Measurements from ENCODE around the gene MYOZ2. TPM values are rescaled to one million over a fixed set of nuclear protein-coding genes. Genes with fewer than 3 reads are reported as not detected.

The MYOZ2 gene
- not detected in 2 replicates for total RNA-seq

DNA sequence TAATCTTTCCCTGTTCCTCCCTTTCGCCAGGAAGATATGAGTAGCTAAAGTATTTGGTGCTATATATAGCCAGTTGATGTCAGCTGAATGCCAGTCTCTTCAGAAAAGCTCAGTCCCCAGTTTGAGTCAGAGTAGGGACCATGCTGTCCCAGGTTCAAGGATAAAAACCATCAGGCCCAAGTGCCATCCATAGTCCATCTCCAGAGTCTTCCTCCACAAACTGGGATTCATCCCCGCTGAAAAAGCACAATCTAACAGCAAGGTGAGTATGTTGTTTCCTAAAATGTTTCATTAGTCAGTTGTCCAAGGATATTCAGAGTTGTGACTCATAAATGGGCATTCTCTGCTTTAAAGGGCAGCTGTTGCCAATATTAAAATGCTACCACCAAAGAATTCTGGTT, at the start of gene MYOZ2:
Gene MYOZ2, plus strand, starts transcription at position 112 of the 401 bp plus-strand sequence. CDS start 694 bp downstream, outside the sequence.

DNA sequence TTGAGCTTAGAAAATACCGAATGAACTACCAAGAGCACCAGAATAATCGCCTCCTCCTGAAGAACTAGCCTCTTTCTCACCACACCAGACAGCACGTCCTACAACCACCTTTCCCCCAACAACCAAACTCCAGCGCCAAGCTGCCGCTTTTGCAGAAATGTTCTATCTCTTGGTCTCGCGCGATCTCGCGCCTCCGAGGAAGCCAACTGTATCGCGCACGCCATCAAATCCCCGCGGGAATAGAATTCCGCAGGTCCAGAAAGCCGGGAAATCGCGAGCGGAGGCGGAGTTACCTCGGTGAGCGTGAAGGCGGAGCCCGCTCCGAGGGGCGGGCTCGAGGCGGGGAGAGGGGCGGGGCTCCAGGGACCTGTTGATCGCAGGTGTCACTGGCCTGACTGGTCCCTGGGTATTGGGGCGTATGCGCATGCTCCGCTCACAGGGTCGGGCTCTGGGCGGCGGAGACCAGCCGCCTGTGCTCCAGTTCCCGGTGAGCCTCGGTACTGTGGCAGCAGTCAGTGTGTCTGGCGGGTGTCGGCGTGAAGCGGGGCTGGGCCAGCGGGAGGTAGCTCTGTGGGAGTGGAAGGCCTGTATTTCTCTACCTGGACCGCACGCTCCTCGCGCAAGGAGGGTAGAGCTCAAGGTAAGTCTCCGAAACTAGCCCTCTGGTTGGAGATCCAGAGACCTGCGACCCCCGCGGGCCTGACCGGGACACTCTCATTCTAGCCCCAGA, 76.8 kb downstream of the MYOZ2 start, which contains the start of gene USP53:
Gene USP53, plus strand, starts transcription at position 480 of the 730 bp plus-strand sequence. CDS start 27,047 bp downstream, outside the sequence.

Other genes with a start within 250 kb of the MYOZ2 start
- 0.11 and 0.52 TPM in 2 replicates for gene SYNPO2, start 247.0 kb upstream of the MYOZ2 start, total RNA-seq
- gene USP53, start 76.9 kb downstream of the MYOZ2 start, total RNA-seq: 20.8 and 30.9 TPM in 2 replicates
- not detected in 2 replicates for gene FABP2, start 186.3 kb downstream of the MYOZ2 start, total RNA-seq